Measurements from ENCODE around the gene SLC35F1. TPM values are rescaled to one million over a fixed set of nuclear protein-coding genes. Genes with fewer than 3 reads are reported as not detected.

Gene SLC35F1
- total RNA-seq, 3 donors from 2014 or later: 0.23 to 6.1 (median 0.29) TPM

GRCh38 chr6:118269659-118270058 lies 362.6 kb downstream of the SLC35F1 start:
- ATAC-seq (no peak), DNase-seq (no peak)
- intact Hi-C loops (cut with DNase I, micrococcal nuclease): no loop called here

DNA sequence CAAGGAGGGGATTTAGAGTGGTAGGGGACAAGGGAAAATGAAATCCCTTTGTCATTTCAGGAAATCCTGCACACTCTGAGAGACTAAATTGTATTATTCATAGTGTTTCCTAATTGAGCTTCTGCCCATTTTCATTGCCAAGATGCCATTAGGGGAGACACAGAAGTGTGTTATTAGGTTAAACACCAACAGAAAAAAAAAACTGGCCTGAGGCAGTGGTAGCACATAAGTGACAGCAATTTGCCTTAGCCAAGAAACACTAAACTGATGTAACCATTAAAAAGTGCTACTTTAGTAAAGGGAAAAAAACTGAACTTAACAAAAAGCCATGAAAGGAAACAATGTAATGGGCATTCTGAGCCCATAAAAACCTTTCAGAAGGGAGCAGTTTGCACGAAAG lies 370.6 kb downstream of the SLC35F1 start:
- ATAC-seq (no peak), DNase-seq (no peak)
- Histone ChIP-seq H3K4me3 (no peak overlapping the region), H3K4me1 (ENCODE audit: low read depth) (no peaks in the 10 kb centered on the region), H3K36me3 (ENCODE audit: low read depth) (no peaks in the 10 kb centered on the region), H3K9me3 (no peaks in the 10 kb centered on the region)
- no peak for TF ChIP-seq CTCF (IDR thresholded peaks at IDR 0.05)
- intact Hi-C loops (cut with DNase I, micrococcal nuclease): no loop called here

More at GRCh38 chr6:118269659-118270058, 362.6 kb downstream of the SLC35F1 start:
- Histone ChIP-seq H3K4me1 (ENCODE audit: low read depth) (no peaks in the 10 kb centered on the region), H3K9me3 (peaks cover 6% of the 10 kb centered on the region), H3K4me3 (no peak overlapping the region), H3K36me3 (ENCODE audit: low read depth) (no peaks in the 10 kb centered on the region)
- TF ChIP-seq CTCF (IDR thresholded peaks at IDR 0.05): no peak

GRCh38 chr6:118280210-118280609 lies 373.1 kb downstream of the SLC35F1 start:
- ATAC-seq (no peak), DNase-seq (no peak)
- H3K36me3 ChIP-seq (ENCODE audit: low read depth): no peaks in the 10 kb centered on the region
- intact Hi-C loops (cut with DNase I, micrococcal nuclease): loop anchor here in 1 of 2 donors (10.0 kb wide), 1 partner anchor 225 kb away; no protein-coding TSS in a partner anchor
- no peaks in the 10 kb centered on the region for H3K9me3 ChIP-seq
- TF ChIP-seq CTCF (IDR thresholded peaks at IDR 0.05): no peak
- no peak overlapping the region for H3K4me3 ChIP-seq
- H3K4me1 ChIP-seq (ENCODE audit: low read depth): no peaks in the 10 kb centered on the region

DNA sequence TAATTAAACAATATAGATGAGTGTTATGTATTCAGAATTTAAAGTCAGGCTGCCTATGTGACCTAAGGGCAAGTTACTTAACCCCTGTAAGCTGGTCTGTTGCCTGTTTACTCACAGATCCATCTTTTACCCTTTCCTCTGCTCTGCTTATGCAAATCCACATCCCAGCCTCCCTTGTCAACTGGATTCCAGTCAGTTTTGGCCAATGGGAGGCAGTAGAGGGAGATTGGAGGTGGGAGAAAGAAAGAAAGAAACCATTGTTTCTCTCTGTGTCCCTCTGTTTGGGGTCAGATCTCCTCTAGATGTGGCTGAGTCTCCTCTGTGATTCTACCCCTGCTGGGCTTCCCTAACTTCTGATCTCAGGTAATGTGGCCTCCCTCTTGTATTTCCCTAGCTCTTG lies 374.2 kb downstream of the SLC35F1 start:
- Histone ChIP-seq H3K36me3 (ENCODE audit: low read depth) (no peaks in the 10 kb centered on the region), H3K9me3 (no peaks in the 10 kb centered on the region), H3K4me3 (no peak overlapping the region), H3K4me1 (ENCODE audit: low read depth) (no peaks in the 10 kb centered on the region)
- TF ChIP-seq CTCF (IDR thresholded peaks at IDR 0.05): no peak
- no peak for ATAC-seq
- no peak for DNase-seq
- intact Hi-C loops (cut with DNase I, micrococcal nuclease): loop anchor here in 1 of 2 donors (10.0 kb wide), 1 partner anchor 224 kb away; no protein-coding TSS in a partner anchor

DNA sequence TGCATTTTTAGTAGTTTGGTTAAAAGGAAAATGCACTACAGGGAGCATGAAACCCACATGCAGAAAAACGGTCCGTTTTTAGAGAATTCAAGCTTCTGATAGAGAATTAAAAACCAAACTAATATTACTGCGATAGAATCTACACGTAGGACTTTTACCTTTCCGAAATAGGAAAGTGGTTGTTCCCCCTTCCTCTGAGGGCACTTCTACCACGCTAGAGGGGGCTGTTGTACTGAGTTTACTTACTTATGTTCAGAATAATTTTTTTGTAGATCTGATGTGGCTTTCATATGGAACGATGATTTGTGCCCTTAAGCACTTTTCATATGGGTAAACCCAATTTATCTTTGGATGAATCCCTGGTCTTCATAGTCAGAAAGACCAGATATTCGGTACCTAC lies 376.7 kb downstream of the SLC35F1 start:
- no peaks in the 10 kb centered on the region for H3K9me3 ChIP-seq
- intact Hi-C loops (cut with DNase I, micrococcal nuclease): loop anchor here in 1 of 2 donors (10.0 kb wide), 1 partner anchor 221 kb away; no protein-coding TSS in a partner anchor
- TF ChIP-seq CTCF (IDR thresholded peaks at IDR 0.05): no peak
- DNase-seq (peak in 1 of 3 donors; percentile 41), ATAC-seq (no peak)
- H3K4me1 ChIP-seq (ENCODE audit: low read depth): no peaks in the 10 kb centered on the region
- no peak overlapping the region for H3K4me3 ChIP-seq
- H3K36me3 ChIP-seq (ENCODE audit: low read depth): no peaks in the 10 kb centered on the region
